NCI-H526 (cell line): ENCODE measurements around the gene SETD5.
"Not testable (repeated sequence)": the region's sequence is repeated elsewhere in the genome, so short reads cannot be mapped to it uniquely, and the experiment has no call there.

Experiments used
- DNase-seq, 2 experiments: peaks; one replicate each; lab custom pipeline; 2025; lab: John Stamatoyannopoulos, UW

Gene SETD5

DNA sequence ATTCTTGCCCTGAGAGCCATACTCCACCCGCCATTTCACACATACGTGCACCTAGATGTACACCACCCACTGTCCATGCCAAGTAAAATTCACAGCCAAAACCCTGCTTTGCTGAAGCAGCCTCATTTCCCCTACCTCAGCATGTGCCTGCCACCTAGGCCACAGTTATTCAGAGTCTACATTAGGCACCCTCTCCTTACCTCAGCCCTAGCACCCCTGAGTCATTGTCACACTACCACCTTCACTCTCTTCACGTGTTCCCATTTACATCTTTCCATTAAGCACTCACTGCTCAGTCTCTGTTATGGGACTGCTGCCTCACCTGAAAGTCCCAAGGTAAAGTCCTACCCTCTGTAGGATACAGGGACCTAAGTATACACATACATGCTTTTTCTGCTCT, 70.0 kb downstream of the SETD5 start:
- no peak for DNase-seq

DNA sequence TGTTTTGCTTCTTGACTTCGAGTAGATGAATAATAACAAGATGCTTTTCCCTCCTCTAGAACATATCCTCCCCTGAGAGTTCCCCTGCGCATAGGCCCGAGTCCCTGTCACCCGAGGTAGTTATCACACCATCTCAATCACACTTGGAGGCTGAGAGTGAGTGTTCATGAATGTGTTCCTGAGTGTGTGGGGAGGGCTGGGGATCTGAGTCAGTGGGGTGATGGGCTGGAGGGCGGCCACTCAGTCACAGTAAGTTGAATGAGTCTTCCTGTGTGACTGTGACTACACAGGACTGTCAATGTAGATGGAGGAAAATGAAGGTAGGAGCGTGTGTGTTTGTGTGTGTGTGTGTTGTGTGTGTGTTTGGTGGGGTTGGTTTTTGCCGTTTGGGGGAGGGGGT, 71.0 kb downstream of the SETD5 start:
- no peak for DNase-seq

DNA sequence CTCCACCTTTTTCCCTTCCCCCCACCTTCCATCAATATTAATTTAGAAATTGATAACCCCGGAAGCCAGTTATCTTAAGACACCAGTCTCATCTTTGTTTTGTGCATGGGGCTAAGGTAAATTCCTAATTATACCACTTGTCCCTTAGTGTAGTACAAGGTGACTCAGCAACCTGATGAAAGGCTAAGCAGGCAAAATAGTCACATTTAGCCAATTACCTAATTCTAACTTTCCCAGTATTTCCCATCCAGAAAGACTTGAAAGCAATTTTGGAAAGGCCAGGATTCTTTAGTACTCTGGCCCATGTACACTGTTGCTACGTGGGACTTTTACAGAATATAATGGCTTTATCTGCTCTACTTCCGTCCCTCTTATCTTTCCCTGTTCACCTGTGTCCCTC, 72.6 kb downstream of the SETD5 start:
- DNase-seq = no peak

DNA sequence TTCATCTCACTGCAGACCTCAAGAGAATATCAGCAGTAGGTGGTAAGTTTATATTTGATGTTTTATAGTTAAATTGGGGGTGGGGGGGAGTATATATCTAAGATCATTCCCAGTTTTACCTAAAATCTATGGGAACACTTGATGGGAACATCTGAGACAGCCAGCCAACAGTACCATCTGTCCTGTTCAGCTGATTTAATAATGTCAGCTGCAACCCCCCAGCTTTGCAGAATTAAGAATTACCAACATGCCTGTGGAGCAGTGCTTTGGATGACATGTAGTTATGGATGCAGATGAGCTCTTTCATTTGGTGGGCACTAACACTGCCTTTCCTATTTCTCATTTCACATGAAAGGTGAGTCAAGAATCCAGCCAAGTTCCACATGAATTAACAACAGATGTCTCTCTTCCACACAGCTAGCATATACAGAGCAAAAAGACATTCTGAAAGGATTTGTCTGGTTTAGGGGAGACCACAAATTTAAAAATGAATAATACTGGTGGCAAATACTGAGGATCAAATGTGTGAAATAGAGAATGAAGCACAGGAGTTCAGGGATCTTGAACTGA, 76.2 kb downstream of the SETD5 start:
- DNase-seq = no peak

DNA sequence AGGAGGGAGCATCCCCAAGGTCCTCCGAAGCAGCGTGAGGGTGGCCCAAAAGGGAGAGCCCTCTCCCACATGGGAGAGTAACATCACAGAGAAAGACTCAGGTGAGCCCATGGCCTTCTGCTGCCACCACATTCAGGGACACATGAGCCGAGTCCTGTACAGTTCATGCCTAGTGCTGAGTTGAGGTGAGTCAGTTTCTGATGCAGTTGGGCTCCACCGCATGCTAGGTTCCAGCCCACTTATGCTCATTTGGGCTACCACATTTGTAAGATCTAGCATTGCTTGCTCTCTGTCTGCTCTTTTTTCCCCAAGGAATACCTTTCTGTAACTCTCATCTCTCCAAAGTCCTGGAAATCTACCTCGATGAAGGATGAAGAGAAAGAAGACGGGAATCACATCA, 77.1 kb downstream of the SETD5 start:
- no peak for DNase-seq

DNA sequence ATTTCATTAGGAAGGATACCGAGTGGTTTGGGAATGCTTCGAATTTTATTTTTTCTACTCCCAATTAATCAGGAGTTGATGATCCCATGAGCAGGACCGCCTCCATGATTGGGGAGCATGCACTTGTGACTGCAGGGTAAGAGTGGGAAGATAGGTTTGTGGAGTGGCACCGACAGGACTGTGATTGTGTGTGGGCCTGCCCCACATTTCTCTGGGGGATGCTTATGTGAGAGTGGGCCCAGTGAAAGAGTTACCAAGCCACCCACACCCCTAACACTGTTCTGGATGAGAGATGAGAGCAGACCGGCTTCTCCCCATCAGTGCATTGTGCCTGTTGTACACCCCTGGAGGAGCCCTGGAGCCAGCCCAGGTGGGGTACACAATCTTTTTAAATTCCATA, 79.5 kb downstream of the SETD5 start:
- DNase-seq = no peak

DNA sequence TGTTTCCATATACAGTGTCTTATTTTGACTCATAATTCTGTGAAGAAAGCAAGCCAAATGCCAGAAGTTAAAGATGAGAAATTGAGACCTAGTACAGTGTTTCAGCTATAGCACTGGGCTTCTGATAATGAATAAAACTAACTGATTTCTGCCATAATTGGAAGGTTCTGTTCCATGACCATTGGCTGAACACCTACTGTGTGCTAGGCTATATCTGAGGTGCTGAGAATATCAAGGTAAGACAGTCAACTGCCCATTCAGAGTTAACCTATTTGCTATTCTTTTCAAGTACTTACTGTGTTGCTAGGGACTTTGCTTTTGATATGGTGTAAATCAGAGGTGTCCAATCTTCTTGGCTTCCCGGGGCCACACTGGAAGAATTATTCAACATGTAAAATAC, 82.8 kb downstream of the SETD5 start:
- no peak for DNase-seq

DNA sequence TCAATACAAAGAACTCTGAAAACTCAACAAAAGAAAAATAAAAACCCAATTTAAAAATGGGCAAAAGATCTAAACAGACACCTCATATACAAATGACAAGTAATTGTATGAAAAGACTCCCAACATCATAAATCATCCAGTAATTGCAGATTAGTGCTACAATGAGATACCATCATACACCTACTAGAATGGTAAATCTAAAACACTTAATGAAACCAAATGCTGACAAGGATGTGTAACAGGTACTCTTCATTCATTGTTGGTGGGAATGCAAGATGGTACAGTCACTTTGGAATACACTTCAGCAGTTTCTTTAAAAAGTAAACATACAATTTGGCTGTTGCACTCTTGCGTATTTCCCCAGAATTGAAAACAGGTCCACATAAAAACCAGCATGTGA, 87.8 kb downstream of the SETD5 start:
- DNase-seq = no peak

DNA sequence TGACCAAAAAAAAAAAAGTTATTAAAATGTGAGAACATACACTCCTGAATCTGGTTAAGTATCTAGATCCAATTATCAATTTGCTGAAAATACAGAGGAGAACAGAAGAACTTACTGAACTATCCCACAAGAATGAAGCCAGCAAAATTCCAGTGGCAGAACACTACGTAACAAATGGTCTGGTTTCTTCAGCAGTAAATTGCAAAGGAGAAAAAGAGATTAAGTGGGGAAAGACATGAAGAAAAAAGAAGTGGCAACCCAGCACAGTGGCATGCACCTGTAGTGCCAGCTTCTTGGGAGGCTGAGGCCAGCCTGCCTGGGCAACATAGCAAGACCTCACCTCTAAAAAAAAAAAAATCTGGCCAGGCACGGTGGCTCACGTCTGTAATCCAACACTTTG, 94.1 kb downstream of the SETD5 start:
- no peak for DNase-seq

DNA sequence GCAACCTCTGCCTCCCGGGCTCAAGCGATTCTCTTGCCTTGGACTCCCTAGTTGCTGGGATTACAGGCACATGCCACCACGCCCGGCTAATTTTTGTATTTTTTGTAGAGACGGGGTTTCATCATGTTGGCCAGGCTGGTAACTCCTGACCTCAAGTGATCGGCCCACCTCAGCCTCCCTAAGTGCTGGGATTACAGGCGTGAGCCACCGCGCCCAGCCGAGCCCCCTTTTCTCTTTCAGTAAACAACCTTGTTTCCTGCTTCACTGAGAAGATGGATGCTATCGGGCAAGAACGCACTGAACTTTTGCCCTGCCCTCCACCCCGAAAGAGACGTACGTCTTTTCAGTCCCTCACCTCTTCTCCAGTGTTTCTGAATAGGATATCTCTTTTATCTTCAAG, 96.6 kb downstream of the SETD5 start:
- DNase-seq = not testable (repeated sequence)

DNA sequence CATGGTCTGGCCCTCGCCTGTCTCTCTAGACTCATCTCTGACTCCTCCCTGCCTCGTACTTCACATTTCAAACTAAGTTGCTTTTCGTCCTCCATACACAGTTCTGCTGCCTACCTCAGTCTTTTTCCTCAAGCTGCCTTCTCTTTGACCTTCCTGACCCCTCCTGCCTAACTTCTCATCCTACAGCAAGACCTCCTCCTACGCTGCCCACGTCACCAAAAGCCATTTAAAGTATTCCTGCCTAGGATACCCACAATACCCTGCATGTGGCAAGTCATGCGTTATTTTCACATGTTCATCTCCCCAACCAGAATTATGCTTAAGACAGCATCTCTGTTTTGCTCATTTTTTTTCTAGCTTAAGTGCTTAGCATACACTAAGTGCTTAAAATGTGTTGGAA, 99.5 kb downstream of the SETD5 start:
- no peak for DNase-seq

DNA sequence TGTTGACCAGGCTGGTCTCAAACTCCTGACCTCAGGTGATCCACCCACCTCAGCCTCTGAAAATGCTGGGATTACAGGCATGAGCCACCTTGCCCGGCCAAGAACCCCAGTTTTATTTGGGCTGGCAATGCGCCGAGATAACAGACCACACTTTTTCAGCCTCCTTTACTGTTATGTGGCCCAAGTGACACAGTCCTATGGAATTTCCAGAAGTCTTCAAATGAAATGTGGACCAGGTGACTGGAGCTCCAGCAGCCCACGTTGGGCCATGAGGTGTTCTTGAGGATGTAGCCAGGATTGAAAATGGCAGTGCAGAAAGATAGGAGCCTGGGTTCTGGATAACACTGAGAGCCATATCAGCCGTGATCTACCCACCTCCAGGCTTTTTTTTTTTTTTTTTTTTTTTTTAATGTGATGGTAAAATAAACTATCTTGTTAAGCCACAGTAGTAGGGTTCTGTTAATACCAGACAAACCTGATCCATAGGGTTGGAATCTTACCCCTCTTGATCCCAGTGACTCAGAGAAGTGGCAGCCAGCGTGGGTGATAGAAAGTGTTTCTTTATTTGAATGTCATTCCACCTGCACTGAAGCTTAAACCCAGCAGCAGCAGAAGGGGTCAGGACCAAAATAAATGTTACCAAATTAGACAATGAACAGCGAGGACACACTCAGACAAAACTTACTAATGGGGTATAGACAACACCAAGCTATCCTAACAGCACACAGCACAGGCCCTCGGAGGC, 100.6 kb downstream of the SETD5 start:
- DNase-seq = no peak

DNA sequence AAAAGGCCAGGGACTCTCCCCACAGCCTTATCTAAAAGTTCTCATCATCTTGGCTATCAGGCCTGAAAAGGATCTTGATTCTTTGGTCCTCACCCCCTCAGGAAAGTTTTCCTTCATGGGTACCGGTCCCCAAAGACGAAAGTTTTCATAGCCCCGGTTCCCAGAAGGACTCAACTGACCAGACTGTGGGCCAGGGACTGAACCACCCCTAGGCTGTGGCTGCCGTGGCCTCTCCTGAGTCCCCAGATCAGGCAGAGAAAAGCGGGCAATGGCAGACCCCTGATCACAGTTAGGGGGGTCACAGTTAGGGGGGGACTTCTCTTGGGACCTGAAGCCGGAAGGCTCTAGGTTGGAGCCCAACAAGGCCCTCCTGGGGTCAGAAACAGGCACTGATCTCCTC, 101.4 kb downstream of the SETD5 start:
- DNase-seq = no peak

DNA sequence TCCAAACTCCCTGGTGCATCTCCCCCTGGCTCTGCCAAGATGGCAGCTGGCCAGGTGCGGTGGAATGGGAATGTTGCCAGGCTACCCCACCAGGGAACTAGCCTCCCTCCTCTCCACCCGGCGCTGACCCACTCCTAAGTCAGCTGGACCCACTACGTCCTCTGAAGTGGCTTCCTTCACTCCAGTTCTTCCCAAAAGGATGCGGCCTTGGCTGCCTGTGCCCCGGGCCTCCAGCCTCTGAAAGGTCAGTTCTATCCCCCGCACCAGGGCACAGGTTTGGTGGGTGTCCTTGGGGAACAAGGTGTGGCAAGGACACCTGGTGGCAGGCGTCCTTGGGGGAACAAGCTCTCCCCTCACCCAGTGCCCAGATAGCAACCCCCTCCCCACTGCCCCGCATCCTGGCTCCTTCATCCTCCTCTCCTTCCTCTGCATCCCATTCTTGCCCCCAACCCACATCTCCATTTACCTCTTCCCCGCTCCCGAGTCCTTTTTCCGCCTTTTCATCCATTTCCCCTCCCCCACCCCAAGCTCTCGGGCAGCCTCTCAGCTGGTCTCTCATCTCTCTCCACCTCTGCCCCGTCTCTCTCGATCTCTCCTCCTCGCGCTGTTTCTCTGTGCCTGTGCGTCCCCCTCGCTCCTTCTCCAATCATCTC, 102.2 kb downstream of the SETD5 start:
- DNase-seq = no peak

DNA sequence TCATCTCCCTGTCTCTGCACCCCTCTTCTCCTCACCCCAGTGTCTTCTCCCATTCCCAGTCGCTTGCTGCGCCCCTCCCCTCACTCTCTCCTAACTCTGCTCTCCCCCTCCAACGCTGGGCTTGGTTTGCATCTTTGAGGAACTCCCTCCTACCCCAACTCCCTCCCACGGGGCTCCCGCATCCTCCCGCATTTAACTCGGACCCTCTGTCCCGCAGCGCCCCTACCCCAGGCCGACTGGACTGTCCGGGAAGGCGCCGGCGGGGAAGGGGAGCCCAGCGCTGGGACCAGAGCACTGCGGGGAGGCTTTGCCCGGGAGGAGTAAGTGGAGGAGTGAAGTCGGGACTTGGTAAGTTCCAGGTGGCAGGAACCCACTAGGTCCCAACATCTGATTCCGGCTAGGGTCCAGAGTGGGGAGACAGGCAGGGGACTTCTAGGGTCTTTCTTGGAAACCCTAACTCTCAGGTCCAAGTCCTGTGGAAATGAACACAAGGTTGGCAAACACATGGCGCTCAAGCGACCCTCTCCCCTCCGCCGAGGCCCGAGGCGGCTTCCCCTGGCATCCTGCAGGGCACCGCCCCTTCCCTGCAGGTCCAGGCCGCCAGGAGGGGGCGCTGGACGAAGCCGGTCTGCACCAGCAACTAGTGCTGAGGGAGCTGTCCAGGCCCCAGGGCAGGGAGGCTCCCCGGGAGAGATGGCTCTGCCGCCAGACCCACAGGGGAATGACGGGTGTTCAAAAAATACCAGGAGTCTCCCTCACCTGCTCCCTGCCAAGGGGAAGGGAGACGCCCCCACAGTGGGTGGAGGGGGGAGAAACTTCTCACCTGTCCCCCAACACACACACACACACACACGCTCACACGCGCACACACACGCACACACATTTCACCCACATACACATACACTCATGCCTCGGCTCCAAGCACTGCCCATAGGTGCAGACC, 103.0 kb downstream of the SETD5 start:
- peak; percentile 33 to 70 for DNase-seq

DNA sequence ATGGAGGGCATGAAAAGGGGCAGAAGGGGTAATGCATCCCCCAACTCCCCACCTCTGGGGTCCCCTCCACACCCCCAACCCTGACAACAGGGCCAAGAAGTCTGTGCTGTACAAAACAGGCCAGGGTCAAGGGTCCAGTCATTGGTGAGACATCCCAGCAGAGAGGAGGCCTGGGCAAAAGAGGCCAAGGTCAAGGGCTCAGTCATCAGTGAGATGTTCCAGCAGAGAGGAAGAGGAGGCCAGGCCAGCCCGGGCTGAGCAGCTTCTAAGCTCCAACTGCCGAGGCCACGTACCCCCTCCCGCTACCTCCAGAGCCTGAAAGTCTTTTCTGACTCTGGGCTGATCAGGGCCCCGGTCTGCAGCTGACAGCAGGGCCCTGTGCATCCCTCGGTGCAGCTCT, 103.8 kb downstream of the SETD5 start:
- no peak for DNase-seq

DNA sequence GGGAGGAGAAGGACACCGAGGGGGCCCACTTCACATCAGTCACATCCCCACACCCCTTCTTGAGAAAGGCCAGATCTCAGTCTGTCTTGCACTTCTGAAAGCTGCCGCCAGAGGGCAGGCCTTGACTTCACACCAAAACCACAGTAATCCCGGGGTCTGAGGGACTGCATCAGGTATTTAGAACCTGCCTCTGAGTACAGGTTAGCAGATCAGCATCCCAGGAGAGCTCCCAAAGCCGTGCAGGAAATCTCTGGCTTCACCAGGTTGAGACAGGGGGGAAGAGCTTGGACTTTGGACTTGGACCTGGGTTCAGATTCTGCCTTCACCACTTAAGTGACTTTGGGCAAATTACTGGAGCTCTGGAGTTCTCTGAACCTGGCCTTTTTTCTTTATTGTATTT, 105.9 kb downstream of the SETD5 start:
- peak; percentile 58 to 85 for DNase-seq

DNA sequence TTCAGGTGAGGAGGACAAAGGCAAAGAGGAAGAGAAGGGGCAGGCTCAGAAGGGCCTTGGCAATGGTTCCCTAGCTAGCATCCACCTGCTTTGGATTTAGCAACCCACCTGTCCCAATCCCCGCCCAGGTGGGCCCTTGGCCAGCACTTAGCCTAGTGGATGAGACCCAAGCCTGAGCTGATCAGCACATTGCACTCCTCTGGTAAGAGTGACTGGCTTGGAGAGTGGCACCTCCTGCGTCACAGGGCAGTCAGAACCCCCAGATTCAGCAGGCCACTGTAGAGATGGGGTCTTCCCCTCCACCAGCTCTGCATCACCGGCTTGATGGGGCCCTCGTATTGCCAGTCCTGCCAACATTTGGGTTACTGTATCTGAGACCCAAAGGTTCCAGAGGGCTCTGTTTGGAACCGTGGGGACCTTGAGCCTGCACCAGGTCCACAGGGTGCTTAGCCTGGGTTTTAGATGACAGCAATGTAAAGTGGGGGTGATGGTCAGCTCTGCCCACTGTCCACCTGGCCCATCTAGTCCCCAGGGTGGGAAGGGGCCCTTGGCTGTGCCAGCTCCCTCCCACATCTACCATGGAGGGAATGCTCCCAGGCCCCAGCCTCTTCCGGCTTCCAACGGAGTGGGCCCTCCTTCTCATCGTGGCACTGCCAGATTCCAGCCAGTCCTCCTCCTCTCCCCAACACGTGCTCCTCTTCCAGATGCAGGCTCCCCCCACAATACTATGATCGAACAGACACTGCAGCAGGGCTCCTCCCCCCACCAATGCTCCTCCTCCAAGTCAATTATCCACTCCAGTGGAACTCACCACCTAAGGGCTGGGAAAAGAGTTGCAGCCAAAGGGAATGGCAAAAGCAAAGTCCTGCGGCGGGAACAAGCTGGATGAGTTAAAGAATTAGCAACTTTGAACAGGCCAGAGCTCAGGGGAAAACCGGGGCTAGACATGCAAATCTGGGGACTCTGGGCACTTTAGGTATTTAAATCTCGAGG, 110.5 kb downstream of the SETD5 start:
- DNase-seq = no peak

DNA sequence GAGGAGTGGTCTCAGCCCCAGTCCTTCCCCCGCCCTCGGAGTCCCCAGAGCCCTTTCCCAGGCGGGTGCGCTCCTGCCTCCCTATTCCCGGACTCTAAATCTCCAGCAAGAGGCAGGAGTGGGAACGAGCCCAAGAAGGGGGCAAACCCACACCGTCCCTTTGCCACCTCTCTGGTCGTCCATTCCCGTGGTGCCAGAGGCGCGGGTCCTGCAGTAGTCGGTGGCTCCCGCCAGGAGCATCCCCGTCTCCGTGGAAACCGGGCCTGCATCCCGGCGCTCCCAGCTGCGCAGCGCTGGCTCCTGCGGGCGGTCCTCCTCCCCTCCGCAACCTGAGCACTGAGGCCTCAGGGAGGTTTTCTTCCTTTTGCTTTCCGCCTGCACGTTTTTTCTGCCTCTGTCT, 111.4 kb downstream of the SETD5 start:
- DNase-seq = no peak

DNA sequence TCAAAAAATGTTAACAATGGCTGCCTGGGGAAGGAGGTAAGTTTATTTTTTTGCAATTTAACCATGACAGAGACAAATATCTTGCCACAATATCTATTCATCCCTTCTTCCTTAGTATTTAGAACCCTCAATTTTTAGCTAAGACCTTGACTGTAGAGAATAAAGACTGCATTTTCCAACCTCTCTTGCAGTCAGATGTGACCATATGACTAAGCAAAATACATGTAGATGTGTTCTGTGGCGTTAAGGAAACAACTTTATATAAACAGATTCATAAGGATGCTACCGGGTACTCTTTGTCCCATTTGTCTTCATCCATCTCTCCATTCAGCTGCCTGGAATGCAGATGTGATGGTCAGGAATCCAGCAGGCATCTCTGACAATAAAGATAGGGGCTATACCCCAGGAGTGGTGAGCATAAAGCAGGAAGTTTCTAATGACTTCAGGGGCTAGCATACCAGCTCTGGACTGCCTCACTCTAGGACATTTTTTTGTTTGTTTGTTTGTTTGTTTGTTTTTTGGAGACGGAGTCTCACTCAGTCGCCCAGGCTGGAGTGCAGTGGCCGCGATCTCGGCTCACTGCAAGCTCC, 115.1 kb downstream of the SETD5 start:
- no peak for DNase-seq

DNA sequence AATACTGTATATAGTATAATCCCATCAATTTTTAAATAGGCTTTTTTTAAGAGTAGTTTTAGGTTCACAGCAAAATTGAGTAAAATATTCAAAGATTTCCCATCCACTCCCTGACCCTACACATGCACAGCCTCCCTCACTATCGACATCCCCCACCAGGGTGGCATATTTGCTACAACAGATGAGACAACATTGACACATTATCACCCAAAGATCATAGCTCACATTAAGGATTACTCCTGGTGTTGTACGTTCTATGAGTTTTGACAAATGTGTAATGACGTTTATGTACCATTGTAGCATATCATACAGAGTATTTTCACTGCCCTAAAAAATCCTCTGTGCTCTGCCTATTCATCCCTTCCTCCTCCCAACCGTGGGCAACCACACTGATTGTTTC, 116.9 kb downstream of the SETD5 start:
- no peak for DNase-seq
